HG03139 (cell line): Measurements from ENCODE around the gene RPGRIP1.
"Not testable (repeated sequence)": the region's sequence is repeated elsewhere in the genome, so short reads cannot be mapped to it uniquely, and the experiment has no call there.

Experiments used
- ATAC-seq: cut with Tn5 transposase; IDR thresholded peaks from one replicate; pipeline ENCODE4 v1.9.1; 2021; ENCODE audit not compliant: unreplicated experiment

RPGRIP1 gene

GRCh38 chr14:21299562-21300130 is 19.8 kb downstream of the RPGRIP1 start:
- ATAC-seq: no peak

DNA sequence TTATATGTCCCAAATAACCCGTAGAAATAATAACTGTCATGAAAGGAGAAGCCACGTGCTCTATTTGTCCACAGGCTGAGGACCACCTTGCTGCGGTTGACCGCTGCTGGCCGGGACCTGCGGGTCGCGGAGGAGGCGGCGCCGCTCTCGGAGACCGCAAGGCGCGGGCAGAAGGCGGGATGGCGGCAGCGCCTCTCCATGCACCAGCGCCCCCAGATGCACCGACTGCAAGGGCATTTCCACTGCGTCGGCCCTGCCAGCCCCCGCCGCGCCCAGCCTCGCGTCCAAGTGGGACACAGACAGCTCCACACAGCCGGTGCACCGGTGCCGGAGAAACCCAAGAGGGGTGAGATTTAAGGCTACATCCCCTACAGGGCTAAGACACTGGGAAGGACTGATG is 21.0 kb downstream of the RPGRIP1 start:
- ATAC-seq: no peak

DNA sequence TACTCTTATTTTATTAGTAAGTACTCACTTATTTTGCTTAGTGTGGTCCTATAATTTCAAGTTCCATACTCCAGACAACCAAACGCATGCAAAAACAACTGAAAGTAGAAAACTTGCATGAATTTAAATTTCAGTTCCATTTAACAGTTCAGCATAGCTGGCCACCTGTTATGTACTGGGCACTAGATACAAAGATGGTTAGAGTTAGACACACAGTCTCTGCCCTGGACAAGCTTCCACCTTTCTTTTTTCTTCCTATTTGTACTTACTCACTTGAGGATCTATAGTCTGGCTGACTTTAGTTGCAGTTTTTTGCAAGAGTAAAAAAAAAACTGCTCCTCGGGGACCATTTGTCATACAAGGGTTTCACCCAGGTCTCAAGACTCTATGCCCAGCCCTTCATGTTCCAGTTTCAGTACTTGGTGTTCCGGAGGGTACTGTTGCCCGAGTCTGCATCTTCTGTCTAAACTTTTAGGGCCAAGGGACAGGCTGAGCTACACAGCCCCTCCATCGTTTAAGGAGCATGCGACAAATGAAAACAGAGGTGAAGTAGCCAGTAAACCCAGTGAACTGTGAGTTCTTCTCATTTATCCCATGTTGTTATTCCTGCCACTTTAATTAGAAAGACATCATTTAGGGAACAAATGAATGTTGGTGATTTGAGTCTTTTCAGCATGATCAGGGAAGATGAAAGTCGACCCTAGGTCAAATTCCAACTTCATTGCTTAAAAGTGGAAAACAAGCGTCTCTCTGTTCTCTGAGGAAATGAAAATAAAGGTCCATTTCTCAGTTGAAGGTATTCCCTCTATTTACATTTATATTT is 22.3 kb downstream of the RPGRIP1 start:
- no peak for ATAC-seq

- not testable (repeated sequence) for ATAC-seq
These were observed 22.9 kb downstream of the RPGRIP1 start for GRCh38 chr14:21302836-21303140.

DNA sequence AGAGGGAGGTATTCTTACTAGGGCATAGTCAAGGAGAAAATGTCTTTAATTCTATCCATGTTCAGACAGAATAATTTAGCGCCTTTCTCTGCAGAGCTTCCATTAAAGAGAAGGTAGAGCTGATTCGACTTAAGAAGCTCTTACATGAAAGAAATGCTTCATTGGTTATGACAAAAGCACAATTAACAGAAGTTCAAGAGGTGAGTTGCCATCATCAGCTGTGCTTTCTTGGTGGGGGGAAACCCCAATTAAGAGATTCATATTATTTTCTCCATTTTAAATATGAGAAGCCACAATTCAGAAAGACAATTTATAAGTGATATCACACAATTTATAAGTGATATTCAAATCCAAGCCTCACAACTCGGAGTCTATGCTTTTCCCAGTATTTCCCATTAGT is 27.8 kb downstream of the RPGRIP1 start:
- ATAC-seq: no peak

GRCh38 chr14:21308132-21308478 is 28.2 kb downstream of the RPGRIP1 start:
- peak; percentile 13 for ATAC-seq

DNA sequence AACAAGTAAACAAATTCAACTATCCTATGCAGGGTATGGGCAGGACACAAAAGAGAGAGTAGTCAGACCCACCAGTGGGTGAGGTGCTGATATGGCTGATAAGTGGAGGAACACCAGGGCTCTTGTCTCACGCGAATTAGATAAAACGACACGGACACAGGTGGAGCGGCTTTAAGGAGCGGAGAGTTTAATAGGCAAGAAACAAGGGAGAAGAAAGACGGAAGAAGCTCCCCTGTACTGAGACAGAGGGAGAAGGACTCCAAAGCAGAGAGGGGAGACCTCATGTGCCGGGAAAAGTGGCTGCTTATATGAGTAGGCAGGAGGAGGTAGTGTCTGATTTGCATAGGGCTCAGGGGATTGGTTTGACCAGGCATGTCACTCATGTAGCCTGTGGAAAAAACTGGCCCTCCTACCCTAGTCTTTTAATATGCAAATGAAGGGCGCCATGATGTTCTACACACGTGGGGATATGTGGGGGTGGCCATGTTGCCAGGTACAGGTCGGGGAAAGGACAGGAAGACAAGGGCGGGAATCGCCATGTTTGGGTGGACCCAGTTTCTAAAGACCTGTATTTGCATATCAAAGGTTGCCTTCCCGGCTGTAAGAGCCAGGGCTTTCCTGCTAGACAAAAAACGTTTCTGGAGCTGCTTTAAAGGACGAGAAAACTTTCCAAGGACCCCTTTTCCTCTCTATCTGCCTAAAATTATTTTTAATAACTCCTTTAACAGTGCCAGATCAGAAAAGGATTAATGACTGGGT is 28.8 kb downstream of the RPGRIP1 start:
- ATAC-seq: peak; percentile 71

DNA sequence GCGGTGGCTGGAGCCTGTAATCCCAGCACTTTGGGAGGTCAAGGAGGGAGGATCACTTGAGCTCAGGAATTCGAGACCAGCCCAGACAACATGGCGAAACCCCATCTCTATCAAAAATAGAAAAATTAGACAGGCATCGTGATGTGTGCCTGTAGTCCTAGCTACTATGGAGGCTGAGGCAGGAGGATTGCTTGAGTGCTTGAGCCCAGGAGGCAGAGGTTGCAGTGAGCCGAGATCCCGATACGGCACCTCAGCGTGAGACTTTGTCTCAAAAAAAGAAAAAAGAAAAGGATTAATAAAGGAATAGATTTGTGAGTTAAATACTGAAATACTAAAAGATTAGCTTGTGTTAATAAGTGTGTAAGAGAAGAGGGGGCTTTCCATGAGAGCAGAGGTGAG is 29.4 kb downstream of the RPGRIP1 start:
- ATAC-seq: peak; percentile 8

GRCh38 chr14:21309956-21310355 is 30.1 kb downstream of the RPGRIP1 start:
- no peak for ATAC-seq

DNA sequence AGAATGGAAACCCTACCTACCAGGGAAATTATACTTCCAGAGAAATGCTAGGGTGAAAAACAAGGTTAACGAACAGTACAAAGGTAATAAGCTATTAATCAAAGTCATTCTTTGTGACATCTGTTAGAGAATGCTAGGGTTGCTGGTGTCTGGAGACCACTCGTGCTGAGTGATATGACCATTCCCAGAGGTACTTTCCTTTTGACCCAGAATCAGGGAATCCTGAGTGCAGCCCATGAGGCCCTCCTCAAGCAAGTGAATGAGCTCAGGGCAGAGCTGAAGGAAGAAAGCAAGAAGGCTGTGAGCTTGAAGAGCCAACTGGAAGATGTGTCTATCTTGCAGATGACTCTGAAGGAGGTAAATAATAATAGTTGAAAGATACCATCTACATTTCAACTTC is 31.7 kb downstream of the RPGRIP1 start:
- no peak for ATAC-seq

DNA sequence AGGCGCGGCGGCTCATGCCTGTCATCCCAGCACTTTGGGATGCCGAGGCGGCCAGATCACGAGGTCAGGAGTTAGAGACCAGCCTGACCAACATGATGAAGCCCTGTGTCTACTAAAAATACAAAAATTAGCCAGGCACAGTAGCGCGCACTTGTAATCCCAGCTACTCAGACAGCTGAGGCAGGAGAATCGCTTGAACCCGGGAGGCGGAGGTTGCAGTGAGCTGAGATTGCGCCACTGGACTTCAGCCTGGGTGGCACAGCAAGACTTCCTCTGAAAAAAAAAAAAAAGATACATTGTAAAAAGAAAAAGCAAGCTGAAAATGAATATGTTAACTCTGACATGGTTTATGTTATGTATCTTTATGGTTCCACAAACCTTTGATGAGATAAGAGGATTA is 33.6 kb downstream of the RPGRIP1 start:
- no peak for ATAC-seq

- ATAC-seq: no peak
These were observed 37.5 kb downstream of the RPGRIP1 start for GRCh38 chr14:21317398-21317797.

DNA sequence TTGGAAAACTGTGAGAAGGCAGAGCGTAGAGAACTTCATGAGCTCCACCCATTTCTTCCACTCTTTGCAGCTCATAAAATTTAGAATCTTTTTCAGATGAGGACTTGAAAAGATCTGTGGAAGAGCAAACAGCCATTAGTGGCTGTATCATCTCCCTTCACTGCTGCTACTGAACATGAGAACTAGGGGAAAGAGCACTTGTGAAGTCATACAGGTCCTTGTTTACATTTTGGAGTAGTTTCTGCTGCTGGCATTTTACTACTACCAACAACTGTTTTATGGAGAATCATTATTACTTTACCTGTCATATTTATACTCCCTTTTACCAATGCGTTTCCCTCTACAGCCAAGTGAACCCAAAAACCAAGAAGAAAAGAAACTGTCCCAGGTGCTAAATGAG is 41.0 kb downstream of the RPGRIP1 start:
- no peak for ATAC-seq

DNA sequence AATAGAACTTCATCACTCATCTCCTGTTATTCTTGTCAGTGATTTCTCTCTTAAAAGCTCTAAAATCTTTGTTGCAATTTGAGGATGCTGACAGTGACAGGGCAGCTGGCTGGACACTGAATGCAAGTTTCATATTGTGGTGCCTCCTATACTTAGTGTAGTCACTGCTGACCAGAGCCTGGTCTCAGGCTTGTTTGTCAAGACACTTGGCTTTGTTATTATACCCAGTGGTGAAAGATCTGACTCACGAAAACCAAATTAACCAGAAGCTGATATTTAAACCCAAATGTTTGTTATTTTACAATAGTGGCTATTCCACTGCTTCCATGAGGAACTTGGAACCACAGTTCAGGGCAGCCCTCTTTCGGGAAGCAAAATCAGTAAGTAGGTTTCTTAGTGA is 42.8 kb downstream of the RPGRIP1 start:
- ATAC-seq: no peak

- no peak for ATAC-seq
These were observed 47.1 kb downstream of the RPGRIP1 start for GRCh38 chr14:21326972-21327371.
